Nucleus accumbens (tissue), 56 donors: ENCODE measurements around the gene GNRH2.
"Not testable (repeated sequence)": the region's sequence is repeated elsewhere in the genome, so short reads cannot be mapped to it uniquely, and the experiment has no call there.

ENCODE experiments used
- DNase-seq, 56 donors: peaks; one replicate each; lab custom pipeline; 2025; lab: John Stamatoyannopoulos, UW

Gene GNRH2

GRCh38 chr20:3071610-3072529, 28.4 kb downstream of the GNRH2 start, which contains the start of gene OXT:
Gene OXT (plus strand): TSS chr20:3071620. CDS start chr20:3071656, 36 bp downstream.
- no peak for DNase-seq

DNA sequence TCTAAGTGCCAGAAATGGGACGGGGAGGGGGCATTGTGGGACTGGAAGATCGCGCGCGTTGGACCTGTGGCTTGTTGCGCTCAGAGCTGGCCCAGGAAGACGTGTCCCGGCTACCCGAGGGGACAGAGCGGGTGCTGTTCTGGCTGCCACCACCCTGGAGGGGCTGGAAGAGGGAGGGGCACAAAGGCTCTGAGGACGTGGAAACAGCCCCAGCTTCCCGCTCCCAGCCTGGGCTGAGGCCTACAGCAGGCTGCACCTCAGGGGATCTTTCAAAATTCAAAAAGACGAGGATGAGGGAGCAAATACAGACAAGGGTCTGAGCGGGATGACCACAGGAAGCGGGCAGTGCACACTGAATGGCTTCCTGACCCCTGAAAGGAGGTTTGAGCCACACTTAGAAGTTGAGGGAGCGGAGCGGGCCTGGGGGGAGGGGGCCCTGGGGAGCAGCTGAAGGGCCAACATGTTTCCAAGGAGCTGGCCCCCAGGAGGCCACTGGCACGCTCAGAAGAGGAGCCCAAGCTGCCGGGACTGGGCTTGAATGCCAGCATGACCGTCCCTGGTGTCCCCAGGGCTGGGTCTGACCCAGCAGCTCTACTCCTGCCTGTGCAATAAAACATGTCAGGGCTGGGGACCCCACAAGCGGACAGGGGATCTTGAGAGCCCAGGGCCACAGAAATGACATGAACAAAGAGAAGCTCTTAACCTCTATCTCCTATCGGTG, 29.3 kb downstream of the GNRH2 start:
- DNase-seq, result no peak

DNA sequence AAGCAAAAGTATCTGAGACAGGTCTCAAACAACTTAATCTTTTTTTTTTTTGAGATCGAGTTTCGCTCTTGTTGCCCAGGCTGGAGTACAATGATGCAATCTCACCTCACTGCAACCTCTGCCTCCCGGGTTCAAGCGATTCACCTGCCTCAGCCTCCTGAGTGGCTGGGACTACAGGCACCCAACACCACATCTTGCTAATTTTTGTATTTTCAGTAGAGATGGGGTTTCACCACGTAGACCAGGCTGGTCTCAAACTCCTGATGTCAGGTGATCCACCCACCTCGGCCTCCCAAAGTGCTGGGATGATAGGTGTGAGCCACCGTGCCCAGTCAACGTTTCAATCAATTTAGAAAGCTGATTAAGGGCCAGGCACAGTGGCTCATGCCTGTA, 29.8 kb downstream of the GNRH2 start:
- not testable (repeated sequence) for DNase-seq

DNA sequence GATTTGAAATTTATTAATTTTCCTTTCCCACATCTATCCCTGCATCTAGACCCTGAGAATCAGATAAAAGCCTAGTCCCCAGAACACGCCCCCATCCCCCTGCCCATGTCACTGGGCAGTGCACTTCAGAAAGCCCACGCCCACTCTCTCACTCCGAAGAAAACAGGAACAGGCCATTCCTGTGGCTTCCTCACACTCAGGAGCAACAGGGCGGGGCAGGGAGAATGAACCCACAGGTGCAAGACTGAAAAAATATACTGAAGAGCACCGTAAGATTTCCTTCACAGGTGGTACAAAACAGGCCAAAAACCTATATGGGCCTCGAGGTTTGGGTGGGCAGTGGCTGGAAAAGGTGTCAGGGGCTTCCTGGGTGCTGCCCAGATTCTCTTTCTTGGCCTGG, 31.4 kb downstream of the GNRH2 start:
- DNase-seq, result no peak

GRCh38 chr20:3075315-3075714, 31.9 kb downstream of the GNRH2 start:
- DNase-seq, result not testable (repeated sequence)

- no peak for DNase-seq
These were observed 34.3 kb downstream of the GNRH2 start for GRCh38 chr20:3077618-3078134.

DNA sequence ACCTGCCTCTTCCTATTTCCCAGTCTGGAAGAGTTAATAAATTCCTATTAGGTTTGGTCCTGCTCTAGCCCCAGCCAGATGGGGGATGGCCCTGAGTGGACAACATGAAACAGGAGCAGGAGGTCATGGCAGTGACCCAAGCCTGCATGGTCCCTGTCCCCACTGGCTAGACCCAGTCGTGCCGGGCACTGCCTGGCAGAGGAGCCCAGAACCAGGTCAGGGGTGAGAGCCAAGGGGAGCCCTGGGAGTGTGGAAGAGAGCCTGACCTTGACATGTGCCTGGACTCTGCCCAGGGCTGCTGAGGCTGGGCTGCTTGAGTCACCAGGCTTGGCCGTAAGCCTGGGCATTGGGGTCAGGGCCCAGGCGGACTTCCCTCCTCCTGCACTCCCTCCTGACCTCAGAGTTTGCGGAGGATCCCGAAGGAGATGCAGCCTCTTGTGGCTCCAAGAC, 37.5 kb downstream of the GNRH2 start:
- peak in 22 of 56 donors; percentile 2 to 65 (median 14) for DNase-seq

GRCh38 chr20:3081641-3082040, 38.2 kb downstream of the GNRH2 start:
- DNase-seq, result no peak

GRCh38 chr20:3082306-3082951, 39.0 kb downstream of the GNRH2 start:
- no peak for DNase-seq

- DNase-seq, result no peak
These were observed 39.8 kb downstream of the GNRH2 start for GRCh38 chr20:3082955-3083952.

DNA sequence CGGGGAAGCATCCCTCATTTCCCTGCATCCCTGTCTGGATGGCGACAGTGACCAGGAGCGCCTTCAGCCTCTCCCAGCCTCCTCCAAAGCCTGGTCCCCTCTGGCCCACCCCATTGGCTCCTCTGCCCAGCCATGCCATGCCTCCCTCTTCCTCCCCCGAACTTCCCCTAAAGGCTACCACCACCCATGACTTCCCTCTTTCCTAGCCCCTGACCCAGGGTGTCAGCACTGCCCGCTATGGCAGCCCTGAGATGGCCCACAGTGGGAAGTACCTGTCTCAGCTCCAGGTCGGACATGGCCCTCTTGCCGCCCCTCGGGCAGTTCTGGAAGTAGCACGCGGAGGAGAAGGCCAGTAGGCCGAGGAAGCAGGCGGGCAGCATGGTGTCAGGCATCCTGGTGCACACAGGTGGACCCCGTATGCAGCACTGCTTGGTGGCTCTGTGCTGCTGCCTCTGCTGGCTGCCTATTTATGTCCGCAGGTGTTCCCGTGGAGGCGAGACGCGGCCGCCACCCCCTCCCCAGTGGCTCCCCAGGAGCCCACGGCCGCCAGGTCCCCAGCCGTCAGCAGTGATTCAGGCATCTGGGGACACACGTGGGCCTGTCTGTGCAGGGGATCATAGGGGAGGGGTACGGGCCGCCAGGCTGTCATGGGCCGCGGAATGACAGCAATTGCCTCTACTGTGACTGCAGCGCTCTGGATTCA, 41.0 kb downstream of the GNRH2 start, which contains the start of gene AVP:
Gene AVP (minus strand): TSS at position 442 of the 703 bp plus-strand sequence. CDS start 50 bp downstream, at position 392.
- no peak for DNase-seq

- no peak for DNase-seq
These were observed 41.6 kb downstream of the GNRH2 start for GRCh38 chr20:3084986-3085360.

DNA sequence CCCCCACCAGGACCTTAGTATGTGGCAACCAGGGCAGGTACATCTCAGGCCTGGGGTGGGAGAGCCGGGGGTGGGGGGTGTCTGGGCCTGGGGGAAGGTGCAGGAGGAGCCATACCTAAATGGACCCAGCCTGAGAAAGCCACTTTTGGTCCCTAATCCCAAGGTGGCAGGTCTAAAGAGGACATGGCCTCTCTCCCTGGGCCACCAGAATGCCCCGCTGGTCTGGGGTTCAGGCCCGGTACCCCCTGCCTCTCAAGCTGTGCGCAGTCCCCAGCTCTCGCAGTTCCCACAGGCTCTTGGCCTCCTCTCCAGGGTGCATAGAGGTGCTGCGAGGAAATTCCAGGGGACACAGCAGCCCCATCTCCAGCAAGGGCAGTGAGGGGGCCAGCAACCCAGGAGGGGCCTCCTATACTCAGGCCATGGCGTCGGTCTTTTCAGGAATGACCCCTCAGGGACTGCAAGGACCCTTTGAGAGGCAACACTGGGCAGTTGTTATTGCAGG, 42.2 kb downstream of the GNRH2 start:
- DNase-seq, result no peak

DNA sequence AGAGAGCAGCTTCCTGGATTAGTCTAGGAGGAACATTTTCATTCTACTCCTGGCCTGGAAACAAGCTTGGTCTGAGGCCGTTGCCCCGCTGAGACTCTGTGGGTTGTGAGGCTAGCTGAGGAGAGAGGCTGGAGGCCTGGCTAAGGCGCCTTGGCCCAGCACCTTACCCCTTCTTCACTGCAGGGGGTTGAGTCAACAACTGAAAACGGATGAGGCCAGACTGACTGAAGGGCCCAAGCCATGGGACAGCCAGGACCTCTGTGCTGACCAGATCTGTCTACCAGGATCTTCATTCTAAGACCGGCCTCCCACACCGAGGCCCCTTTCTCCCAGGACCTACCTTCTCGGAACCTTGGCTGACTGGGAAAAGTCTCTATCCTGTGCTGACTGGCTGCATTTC, 44.6 kb downstream of the GNRH2 start:
- no peak for DNase-seq

DNA sequence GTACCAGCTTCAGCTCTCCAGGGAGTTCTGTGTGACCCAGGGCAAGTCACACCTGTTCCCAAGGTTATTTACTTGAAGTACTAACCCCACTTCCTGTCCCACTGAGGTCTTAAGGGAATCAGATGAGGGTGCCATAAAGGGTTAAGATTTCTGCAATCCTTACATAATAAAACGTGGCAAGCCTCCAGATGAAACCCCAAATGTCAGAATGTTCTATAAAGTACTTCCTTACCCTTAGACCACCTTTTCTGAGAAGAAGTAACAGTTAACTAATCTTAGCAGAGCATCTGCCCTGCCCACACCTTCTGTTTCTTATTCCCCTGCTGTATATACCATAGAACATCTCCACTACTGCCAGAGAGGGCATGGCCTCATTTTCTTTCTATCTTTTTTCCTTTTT, 47.1 kb downstream of the GNRH2 start:
- no peak for DNase-seq

GRCh38 chr20:3092611-3093379, 49.4 kb downstream of the GNRH2 start:
- DNase-seq, result no peak

- no peak for DNase-seq
These were observed 50.5 kb downstream of the GNRH2 start for GRCh38 chr20:3093861-3094361.
